Measurements from ENCODE around the gene C2CD4D.
"Not testable (repeated sequence)": the region's sequence is repeated elsewhere in the genome, so short reads cannot be mapped to it uniquely, and the experiment has no call there.

Gene C2CD4D

GRCh38 chr1:151858886-151859665 is 19.5 kb upstream of the C2CD4D start:
- no peak for DNase-seq (ENCODE audit: low spot score)

GRCh38 chr1:151858030-151858746 is 18.6 kb upstream of the C2CD4D start:
- no peak for DNase-seq (ENCODE audit: low spot score)

- no peak for DNase-seq (ENCODE audit: low spot score)
Observed at GRCh38 chr1:151855933-151856332, 16.3 kb upstream of the C2CD4D start.

- not testable (repeated sequence) for DNase-seq (ENCODE audit: low spot score)
Observed at GRCh38 chr1:151855516-151855915, 15.9 kb upstream of the C2CD4D start.

GRCh38 chr1:151854658-151855057 is 15.0 kb upstream of the C2CD4D start:
- DNase-seq (ENCODE audit: low spot score), result no peak

GRCh38 chr1:151853411-151853943 is 13.9 kb upstream of the C2CD4D start, which contains the start of gene THEM5:
TSS of gene THEM5 (minus strand) at chr1:151853712. CDS start at chr1:151853565, 147 bp downstream.
- no peak for DNase-seq (ENCODE audit: low spot score)

- DNase-seq (ENCODE audit: low spot score), result no peak
Observed at GRCh38 chr1:151852733-151853132, 13.1 kb upstream of the C2CD4D start.

GRCh38 chr1:151851886-151852285 is 12.3 kb upstream of the C2CD4D start:
- DNase-seq (ENCODE audit: low spot score), result no peak

- no peak for DNase-seq (ENCODE audit: low spot score)
Observed at GRCh38 chr1:151849871-151850270, 10.3 kb upstream of the C2CD4D start.

- DNase-seq (ENCODE audit: low spot score), result no peak
Observed at GRCh38 chr1:151849126-151849525, 9.5 kb upstream of the C2CD4D start.

GRCh38 chr1:151847867-151848596 is 8.4 kb upstream of the C2CD4D start:
- DNase-seq (ENCODE audit: low spot score), result no peak

GRCh38 chr1:151846686-151847237 is 7.1 kb upstream of the C2CD4D start:
- DNase-seq (ENCODE audit: low spot score), result no peak

GRCh38 chr1:151846062-151846568 is 6.5 kb upstream of the C2CD4D start:
- DNase-seq (ENCODE audit: low spot score), result no peak

- no peak for DNase-seq (ENCODE audit: low spot score)
Observed at GRCh38 chr1:151843398-151843797, 3.8 kb upstream of the C2CD4D start.

- no peak for DNase-seq (ENCODE audit: low spot score)
Observed at GRCh38 chr1:151841141-151841540, 1.5 kb upstream of the C2CD4D start.

GRCh38 chr1:151840421-151840820 is 801 bp upstream of the C2CD4D start:
- no peak for DNase-seq (ENCODE audit: low spot score)

GRCh38 chr1:151839082-151839412 is 573 bp downstream of the C2CD4D start:
- DNase-seq (ENCODE audit: low spot score), result no peak

GRCh38 chr1:151838222-151839081 is 1.2 kb downstream of the C2CD4D start:
- DNase-seq (ENCODE audit: low spot score), result no peak

GRCh38 chr1:151837884-151838221 is 1.8 kb downstream of the C2CD4D start:
- DNase-seq (ENCODE audit: low spot score), result no peak

- no peak for DNase-seq (ENCODE audit: low spot score)
Observed at GRCh38 chr1:151837197-151837596, 2.4 kb downstream of the C2CD4D start.

GRCh38 chr1:151835596-151835995 is 4.0 kb downstream of the C2CD4D start:
- no peak for DNase-seq (ENCODE audit: low spot score)

Data from HuH-7 (cell line).